ENCODE data around the gene FAM168B.

Gene FAM168B

GRCh38 chr2:131054488-131054887 lies 38.8 kb downstream of the FAM168B start:
- no peak overlapping the region for H3K27ac ChIP-seq (ENCODE audit: low read depth, low read length)
- no peak for DNase-seq
- no peak overlapping the region for H3K14ac ChIP-seq (ENCODE audit: low read length)
- H3K4me2 ChIP-seq (ENCODE audit: low read length): no peak overlapping the region
- no peak overlapping the region for H3K23ac ChIP-seq (ENCODE audit: low read length)
- no peaks in the 10 kb centered on the region for H3K27me3 ChIP-seq (ENCODE audit: insufficient read depth, low read length)
- H3K79me1 ChIP-seq (ENCODE audit: low read length): no peaks in the 10 kb centered on the region
- H3K4me3 ChIP-seq (ENCODE audit: low read depth, low read length): no peak overlapping the region
- no peaks in the 10 kb centered on the region for H3K9me3 ChIP-seq (ENCODE audit: insufficient read depth, low read depth, low read length)
- H2BK12ac ChIP-seq (ENCODE audit: low read length): no peak overlapping the region
- H4K12ac ChIP-seq (ENCODE audit: low read depth, low read length): no peak overlapping the region
- H3K18ac ChIP-seq (ENCODE audit: low read length): no peak overlapping the region
- no peak overlapping the region for H2AK5ac ChIP-seq (ENCODE audit: low read length)
- no peak overlapping the region for H2BK120ac ChIP-seq (ENCODE audit: insufficient read depth, low read length, poor library complexity)
- H2BK5ac ChIP-seq (ENCODE audit: low read depth, low read length, poor library complexity): no peak overlapping the region
- no peak overlapping the region for H2AFZ ChIP-seq (ENCODE audit: insufficient read depth, low read length, poor library complexity)
- H3K4me1 ChIP-seq (ENCODE audit: control insufficient read depth in 1 of 2, insufficient read depth in 2 of 2, low read length in 2 of 2): no peaks in the 10 kb centered on the region
- peaks cover 7% of the 10 kb centered on the region for H3K79me2 ChIP-seq (ENCODE audit: control insufficient read depth, insufficient read depth, low read length, poor library complexity)
- no peak overlapping the region for H3K4ac ChIP-seq (ENCODE audit: low read depth, low read length)
- WGBS (ENCODE audit: extremely low coverage, insufficient coverage, insufficient read length): no CpG with 5 or more reads among the region's 7 CpGs
- H3K9ac ChIP-seq (ENCODE audit: low read length): no peak overlapping the region
- no peak overlapping the region for H4K8ac ChIP-seq (ENCODE audit: low read depth, low read length)
- H3K36me3 ChIP-seq (ENCODE audit: control insufficient read depth in 1 of 2, insufficient read depth in 2 of 2, low read length in 2 of 2): peaks cover 48 to 68% of the 10 kb centered on the region in 2 experiments
- H4K91ac ChIP-seq (ENCODE audit: low read depth, low read length): no peak overlapping the region

- no peak overlapping the region for H4K12ac ChIP-seq (ENCODE audit: low read depth, low read length)
- no peak overlapping the region for H4K91ac ChIP-seq (ENCODE audit: low read depth, low read length)
- H2BK5ac ChIP-seq (ENCODE audit: low read depth, low read length, poor library complexity): no peak overlapping the region
- no peak overlapping the region for H2AK5ac ChIP-seq (ENCODE audit: low read length)
- no peak overlapping the region for H3K14ac ChIP-seq (ENCODE audit: low read length)
- no peak overlapping the region for H2BK120ac ChIP-seq (ENCODE audit: insufficient read depth, low read length, poor library complexity)
- peaks cover 54 to 71% of the 10 kb centered on the region in 2 experiments for H3K36me3 ChIP-seq (ENCODE audit: control insufficient read depth in 1 of 2, insufficient read depth in 2 of 2, low read length in 2 of 2)
- no peak overlapping the region for H3K4me2 ChIP-seq (ENCODE audit: low read length)
- H3K4me3 ChIP-seq (ENCODE audit: low read depth, low read length): no peak overlapping the region
- H3K9me3 ChIP-seq (ENCODE audit: insufficient read depth, low read depth, low read length): no peaks in the 10 kb centered on the region
- H3K23ac ChIP-seq (ENCODE audit: low read length): no peak overlapping the region
- no peaks in the 10 kb centered on the region for H3K79me2 ChIP-seq (ENCODE audit: control insufficient read depth, insufficient read depth, low read length, poor library complexity)
- H3K27ac ChIP-seq (ENCODE audit: low read depth, low read length): no peak overlapping the region
- no peaks in the 10 kb centered on the region for H3K4me1 ChIP-seq (ENCODE audit: control insufficient read depth in 1 of 2, insufficient read depth in 2 of 2, low read length in 2 of 2)
- no peaks in the 10 kb centered on the region for H3K79me1 ChIP-seq (ENCODE audit: low read length)
- DNase-seq: no peak
- no peak overlapping the region for H3K9ac ChIP-seq (ENCODE audit: low read length)
- H3K4ac ChIP-seq (ENCODE audit: low read depth, low read length): no peak overlapping the region
- no peak overlapping the region for H3K18ac ChIP-seq (ENCODE audit: low read length)
- WGBS (ENCODE audit: extremely low coverage, insufficient coverage, insufficient read length): no CpG with 5 or more reads among the region's 8 CpGs
- no peak overlapping the region for H4K8ac ChIP-seq (ENCODE audit: low read depth, low read length)
- H3K27me3 ChIP-seq (ENCODE audit: insufficient read depth, low read length): no peaks in the 10 kb centered on the region
- no peak overlapping the region for H2BK12ac ChIP-seq (ENCODE audit: low read length)
- no peak overlapping the region for H2AFZ ChIP-seq (ENCODE audit: insufficient read depth, low read length, poor library complexity)
Observed at GRCh38 chr2:131052741-131053263, 40.5 kb downstream of the FAM168B start.

GRCh38 chr2:131050896-131051295 lies 42.4 kb downstream of the FAM168B start:
- H3K18ac ChIP-seq (ENCODE audit: low read length): no peak overlapping the region
- no peak overlapping the region for H4K8ac ChIP-seq (ENCODE audit: low read depth, low read length)
- no peak overlapping the region for H4K91ac ChIP-seq (ENCODE audit: low read depth, low read length)
- no peaks in the 10 kb centered on the region for H3K4me1 ChIP-seq (ENCODE audit: control insufficient read depth in 1 of 2, insufficient read depth in 2 of 2, low read length in 2 of 2)
- H2AK5ac ChIP-seq (ENCODE audit: low read length): no peak overlapping the region
- no peak overlapping the region for H2BK5ac ChIP-seq (ENCODE audit: low read depth, low read length, poor library complexity)
- H3K79me2 ChIP-seq (ENCODE audit: control insufficient read depth, insufficient read depth, low read length, poor library complexity): no peaks in the 10 kb centered on the region
- H3K79me1 ChIP-seq (ENCODE audit: low read length): no peaks in the 10 kb centered on the region
- no peak overlapping the region for H3K27ac ChIP-seq (ENCODE audit: low read depth, low read length)
- no peaks in the 10 kb centered on the region for H3K9me3 ChIP-seq (ENCODE audit: insufficient read depth, low read depth, low read length)
- no peak overlapping the region for H3K4me2 ChIP-seq (ENCODE audit: low read length)
- no peak overlapping the region for H2BK12ac ChIP-seq (ENCODE audit: low read length)
- no peak for DNase-seq
- no peak overlapping the region for H3K23ac ChIP-seq (ENCODE audit: low read length)
- H3K36me3 ChIP-seq (ENCODE audit: control insufficient read depth in 1 of 2, insufficient read depth in 2 of 2, low read length in 2 of 2): peaks cover 66 to 71% of the 10 kb centered on the region in 2 experiments
- WGBS (ENCODE audit: extremely low coverage, insufficient coverage, insufficient read length): no CpG with 5 or more reads among the region's 8 CpGs
- H2BK120ac ChIP-seq (ENCODE audit: insufficient read depth, low read length, poor library complexity): no peak overlapping the region
- no peak overlapping the region for H3K14ac ChIP-seq (ENCODE audit: low read length)
- no peak overlapping the region for H3K4ac ChIP-seq (ENCODE audit: low read depth, low read length)
- H3K9ac ChIP-seq (ENCODE audit: low read length): no peak overlapping the region
- no peaks in the 10 kb centered on the region for H3K27me3 ChIP-seq (ENCODE audit: insufficient read depth, low read length)
- no peak overlapping the region for H3K4me3 ChIP-seq (ENCODE audit: low read depth, low read length)
- H2AFZ ChIP-seq (ENCODE audit: insufficient read depth, low read length, poor library complexity): no peak overlapping the region
- no peak overlapping the region for H4K12ac ChIP-seq (ENCODE audit: low read depth, low read length)

- Histone ChIP-seq H3K9me3 (ENCODE audit: insufficient read depth, low read depth, low read length) (no peaks in the 10 kb centered on the region), H2AFZ (ENCODE audit: insufficient read depth, low read length, poor library complexity) (no peak overlapping the region), H2BK120ac (ENCODE audit: insufficient read depth, low read length, poor library complexity) (no peak overlapping the region), H3K27me3 (ENCODE audit: insufficient read depth, low read length) (no peaks in the 10 kb centered on the region), H4K91ac (ENCODE audit: low read depth, low read length) (no peak overlapping the region), H3K79me1 (ENCODE audit: low read length) (no peaks in the 10 kb centered on the region), H4K12ac (ENCODE audit: low read depth, low read length) (no peak overlapping the region), H3K4me1 (ENCODE audit: control insufficient read depth in 1 of 2, insufficient read depth in 2 of 2, low read length in 2 of 2) (no peaks in the 10 kb centered on the region), H3K4me2 (ENCODE audit: low read length) (no peak overlapping the region), H3K36me3 (ENCODE audit: control insufficient read depth in 1 of 2, insufficient read depth in 2 of 2, low read length in 2 of 2) (peaks cover 52 to 56% of the 10 kb centered on the region in 2 experiments), H3K4ac (ENCODE audit: low read depth, low read length) (no peak overlapping the region), H3K4me3 (ENCODE audit: low read depth, low read length) (no peak overlapping the region), H3K79me2 (ENCODE audit: control insufficient read depth, insufficient read depth, low read length, poor library complexity) (no peaks in the 10 kb centered on the region), H3K27ac (ENCODE audit: low read depth, low read length) (no peak overlapping the region), H3K23ac (ENCODE audit: low read length) (no peak overlapping the region), H3K18ac (ENCODE audit: low read length) (no peak overlapping the region), H3K9ac (ENCODE audit: low read length) (no peak overlapping the region), H2BK12ac (ENCODE audit: low read length) (no peak overlapping the region), H2AK5ac (ENCODE audit: low read length) (no peak overlapping the region), H3K14ac (ENCODE audit: low read length) (no peak overlapping the region), H4K8ac (ENCODE audit: low read depth, low read length) (no peak overlapping the region), H2BK5ac (ENCODE audit: low read depth, low read length, poor library complexity) (no peak overlapping the region)
- DNase-seq: peak in 1 of 2 donors; percentile 35
- no CpG with 5 or more reads among the region's 7 CpGs for WGBS (ENCODE audit: extremely low coverage, insufficient coverage, insufficient read length)
Observed at GRCh38 chr2:131049150-131049718, 44.0 kb downstream of the FAM168B start.

Data from trophoblast cell (in vitro differentiated cells and primary cell).